ENCODE data around the gene ENTPD2. TPM values are rescaled to one million over a fixed set of nuclear protein-coding genes. Genes with fewer than 3 reads are reported as not detected.

Gene ENTPD2
- total and polyA plus RNA-seq, 4 donors = 0.09 to 0.40 (median 0.21) TPM

DNA sequence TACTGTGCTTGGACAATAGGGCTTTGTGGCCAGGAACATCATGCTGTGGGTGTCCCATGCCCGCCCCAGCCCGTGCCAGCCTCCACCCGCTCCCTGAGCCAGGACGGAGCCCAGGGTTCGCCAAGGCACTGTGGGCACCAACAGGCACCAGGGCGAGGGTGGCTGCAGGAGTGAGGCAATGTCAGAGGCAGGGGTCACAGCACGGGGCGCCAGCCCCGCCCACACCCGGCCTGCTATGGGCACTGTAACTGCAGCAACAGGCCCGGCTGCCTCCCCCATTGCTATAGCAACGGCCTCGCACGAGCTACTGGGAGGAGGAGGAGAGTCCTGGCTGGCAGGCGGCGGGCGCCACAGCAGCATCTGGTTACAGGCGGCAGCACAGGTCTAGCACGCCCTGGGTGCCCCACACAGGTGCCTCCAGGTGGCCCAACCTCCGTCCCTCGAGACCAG lies 28.3 kb downstream of the ENTPD2 start:
- Histone ChIP-seq H3K4me3 (ENCODE audit: low read depth in 1 of 3, low read length in 3 of 3) (no peak overlapping the region), H3K27me3 (ENCODE audit: control insufficient read depth in 4 of 4, insufficient read depth in 4 of 4, low read length in 3 of 4) (no peaks in the 10 kb centered on the region), H3K36me3 (ENCODE audit: control insufficient read depth in 4 of 4, insufficient read depth in 3 of 4, low read depth in 1 of 4, low read length in 3 of 4) (no peaks in the 10 kb centered on the region), H3K9ac (ENCODE audit: low read depth in 1 of 2, low read length in 2 of 2) (no peak overlapping the region), H3K9me3 (ENCODE audit: control insufficient read depth in 4 of 4, low read length in 3 of 4) (no peaks in the 10 kb centered on the region), H3K4me1 (ENCODE audit: control insufficient read depth in 4 of 4, insufficient read depth in 4 of 4, low read length in 3 of 4) (peaks cover 39 to 71% (median 54%) of the 10 kb centered on the region in 4 donors), H3K27ac (ENCODE audit: low read depth in 1 of 2, low read length in 2 of 2) (peak overlapping the region in 1 of 2 donors; percentile 14)
- DNase-seq (ENCODE audit: low spot score) = no peak
- WGBS = 43% methylated on average over 21 of the region's 21 CpGs
- TF ChIP-seq EGR1 (IDR thresholded peaks at IDR 0.05; ENCODE audit: low read depth in 2 of 2) (no peak), FOXA2 (IDR thresholded peaks at IDR 0.05) (no peak), RAD21 (IDR thresholded peaks at IDR 0.05) (no peak), YY1 (IDR thresholded peaks at IDR 0.05) (no peak), SP1 (IDR thresholded peaks at IDR 0.05) (peak; percentile 36), RXRA (IDR thresholded peaks at IDR 0.05) (peak in 1 of 2 donors; percentile 49), HNF4G (IDR thresholded peaks at IDR 0.05) (no peak), NR2F2 (IDR thresholded peaks at IDR 0.05) (no peak), TAF1 (conservative IDR thresholded peaks at IDR 0.05) (no peak), GABPA (IDR thresholded peaks at IDR 0.05 in 1 of 2, conservative IDR thresholded peaks at IDR 0.05 in 1 of 2) (no peak), HNF4A (conservative IDR thresholded peaks at IDR 0.05) (peak in 1 of 2 donors; percentile 46), FOXA1 (IDR thresholded peaks at IDR 0.05) (no peak), JUND (IDR thresholded peaks at IDR 0.05) (no peak)
- TF ChIP-seq, protein P1, sequence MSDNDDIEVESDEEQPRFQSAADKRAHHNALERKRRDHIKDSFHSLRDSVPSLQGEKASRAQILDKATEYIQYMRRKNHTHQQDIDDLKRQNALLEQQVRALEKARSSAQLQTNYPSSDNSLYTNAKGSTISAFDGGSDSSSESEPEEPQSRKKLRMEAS (IDR thresholded peaks at IDR 0.05) = no peak
- TF ChIP-seq, protein P2, sequence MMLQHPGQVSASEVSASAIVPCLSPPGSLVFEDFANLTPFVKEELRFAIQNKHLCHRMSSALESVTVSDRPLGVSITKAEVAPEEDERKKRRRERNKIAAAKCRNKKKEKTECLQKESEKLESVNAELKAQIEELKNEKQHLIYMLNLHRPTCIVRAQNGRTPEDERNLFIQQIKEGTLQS (IDR thresholded peaks at IDR 0.05) = no peak
- TF ChIP-seq, protein P3, sequence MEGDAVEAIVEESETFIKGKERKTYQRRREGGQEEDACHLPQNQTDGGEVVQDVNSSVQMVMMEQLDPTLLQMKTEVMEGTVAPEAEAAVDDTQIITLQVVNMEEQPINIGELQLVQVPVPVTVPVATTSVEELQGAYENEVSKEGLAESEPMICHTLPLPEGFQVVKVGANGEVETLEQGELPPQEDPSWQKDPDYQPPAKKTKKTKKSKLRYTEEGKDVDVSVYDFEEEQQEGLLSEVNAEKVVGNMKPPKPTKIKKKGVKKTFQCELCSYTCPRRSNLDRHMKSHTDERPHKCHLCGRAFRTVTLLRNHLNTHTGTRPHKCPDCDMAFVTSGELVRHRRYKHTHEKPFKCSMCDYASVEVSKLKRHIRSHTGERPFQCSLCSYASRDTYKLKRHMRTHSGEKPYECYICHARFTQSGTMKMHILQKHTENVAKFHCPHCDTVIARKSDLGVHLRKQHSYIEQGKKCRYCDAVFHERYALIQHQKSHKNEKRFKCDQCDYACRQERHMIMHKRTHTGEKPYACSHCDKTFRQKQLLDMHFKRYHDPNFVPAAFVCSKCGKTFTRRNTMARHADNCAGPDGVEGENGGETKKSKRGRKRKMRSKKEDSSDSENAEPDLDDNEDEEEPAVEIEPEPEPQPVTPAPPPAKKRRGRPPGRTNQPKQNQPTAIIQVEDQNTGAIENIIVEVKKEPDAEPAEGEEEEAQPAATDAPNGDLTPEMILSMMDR (IDR thresholded peaks at IDR 0.05; ENCODE audit: low read depth, low read length, missing input control) = peak; percentile 9
- TF ChIP-seq, protein P4, sequence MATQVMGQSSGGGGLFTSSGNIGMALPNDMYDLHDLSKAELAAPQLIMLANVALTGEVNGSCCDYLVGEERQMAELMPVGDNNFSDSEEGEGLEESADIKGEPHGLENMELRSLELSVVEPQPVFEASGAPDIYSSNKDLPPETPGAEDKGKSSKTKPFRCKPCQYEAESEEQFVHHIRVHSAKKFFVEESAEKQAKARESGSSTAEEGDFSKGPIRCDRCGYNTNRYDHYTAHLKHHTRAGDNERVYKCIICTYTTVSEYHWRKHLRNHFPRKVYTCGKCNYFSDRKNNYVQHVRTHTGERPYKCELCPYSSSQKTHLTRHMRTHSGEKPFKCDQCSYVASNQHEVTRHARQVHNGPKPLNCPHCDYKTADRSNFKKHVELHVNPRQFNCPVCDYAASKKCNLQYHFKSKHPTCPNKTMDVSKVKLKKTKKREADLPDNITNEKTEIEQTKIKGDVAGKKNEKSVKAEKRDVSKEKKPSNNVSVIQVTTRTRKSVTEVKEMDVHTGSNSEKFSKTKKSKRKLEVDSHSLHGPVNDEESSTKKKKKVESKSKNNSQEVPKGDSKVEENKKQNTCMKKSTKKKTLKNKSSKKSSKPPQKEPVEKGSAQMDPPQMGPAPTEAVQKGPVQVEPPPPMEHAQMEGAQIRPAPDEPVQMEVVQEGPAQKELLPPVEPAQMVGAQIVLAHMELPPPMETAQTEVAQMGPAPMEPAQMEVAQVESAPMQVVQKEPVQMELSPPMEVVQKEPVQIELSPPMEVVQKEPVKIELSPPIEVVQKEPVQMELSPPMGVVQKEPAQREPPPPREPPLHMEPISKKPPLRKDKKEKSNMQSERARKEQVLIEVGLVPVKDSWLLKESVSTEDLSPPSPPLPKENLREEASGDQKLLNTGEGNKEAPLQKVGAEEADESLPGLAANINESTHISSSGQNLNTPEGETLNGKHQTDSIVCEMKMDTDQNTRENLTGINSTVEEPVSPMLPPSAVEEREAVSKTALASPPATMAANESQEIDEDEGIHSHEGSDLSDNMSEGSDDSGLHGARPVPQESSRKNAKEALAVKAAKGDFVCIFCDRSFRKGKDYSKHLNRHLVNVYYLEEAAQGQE (IDR thresholded peaks at IDR 0.05) = no peak
- TF ChIP-seq, protein P5, sequence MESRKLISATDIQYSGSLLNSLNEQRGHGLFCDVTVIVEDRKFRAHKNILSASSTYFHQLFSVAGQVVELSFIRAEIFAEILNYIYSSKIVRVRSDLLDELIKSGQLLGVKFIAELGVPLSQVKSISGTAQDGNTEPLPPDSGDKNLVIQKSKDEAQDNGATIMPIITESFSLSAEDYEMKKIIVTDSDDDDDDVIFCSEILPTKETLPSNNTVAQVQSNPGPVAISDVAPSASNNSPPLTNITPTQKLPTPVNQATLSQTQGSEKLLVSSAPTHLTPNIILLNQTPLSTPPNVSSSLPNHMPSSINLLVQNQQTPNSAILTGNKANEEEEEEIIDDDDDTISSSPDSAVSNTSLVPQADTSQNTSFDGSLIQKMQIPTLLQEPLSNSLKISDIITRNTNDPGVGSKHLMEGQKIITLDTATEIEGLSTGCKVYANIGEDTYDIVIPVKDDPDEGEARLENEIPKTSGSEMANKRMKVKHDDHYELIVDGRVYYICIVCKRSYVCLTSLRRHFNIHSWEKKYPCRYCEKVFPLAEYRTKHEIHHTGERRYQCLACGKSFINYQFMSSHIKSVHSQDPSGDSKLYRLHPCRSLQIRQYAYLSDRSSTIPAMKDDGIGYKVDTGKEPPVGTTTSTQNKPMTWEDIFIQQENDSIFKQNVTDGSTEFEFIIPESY (IDR thresholded peaks at IDR 0.05) = no peak
